HepG2 (cell line): ENCODE measurements around the gene RPS6KA3. TPM values are rescaled to one million over a fixed set of nuclear protein-coding genes. Genes with fewer than 3 reads are reported as not detected.

Source experiments
- ATAC-seq: fragments of 200-7000 bp; cut with Tn5 transposase; 3 replicates; pipeline ENCODE4 v1.9.1; 2020; ENCODE audit warnings: mild to moderate bottlenecking, moderate library complexity
- BruUV-seq: library from RNA; stranded (reverse); fragments of 400-500 nt; replicated peaks from 2 replicates; lab custom pipeline; 2021; lab: Mats Ljungman, UMichigan
- CTCF ChIA-PET: fragments of 300-600 bp; formaldehyde crosslinking; extraction: SDS; loops from one replicate; lab custom pipeline; 2021; ENCODE audit warnings: low total read pairs, inconsistent platforms, low intra/inter-chr PET ratio; lab: Yijun Ruan, JAX
- POLR2A ChIA-PET: fragments of 350-600 bp; sonication (Branson Sonifier 250); formaldehyde crosslinking; loops from one replicate; lab custom pipeline; 2020; ENCODE audit warnings: antibody characterized with exemption, inconsistent platforms; lab: Yijun Ruan, JAX
- DNase-seq: peaks from one replicate; pipeline ENCODE4 v3.0.0-alpha.2; 2015; ENCODE audit warnings: low spot score
- FAIRE-seq: peaks from 3 replicates; lab custom pipeline; 2011; peaks lifted over from hg19 to GRCh38; lab: Jason Lieb, UNC
- H2AFZ ChIP-seq: one replicate; pipeline ENCODE4 v1.6.1; 2011; ENCODE audit warnings: low read length, inconsistent platforms
- H3K27ac ChIP-seq: fragments of 300-600 bp; 3 replicates; pipeline ENCODE4 v1.8.0; 2011; ENCODE audit warnings: mixed run types, mild to moderate bottlenecking, mixed read lengths, low read length, inconsistent platforms; ENCODE audit not compliant: insufficient read depth; ENCODE audit errors: extremely low read length
- H3K27me3 ChIP-seq, 2 experiments: fragments of 200-600 bp in 1 of 2; 2 replicates in 1 of 2; 3 replicates in 1 of 2; pipeline versions ENCODE4 v1.6.0 to v1.8.0; 2011; ENCODE audit warnings: low read length in 2 of 2, mild to moderate bottlenecking in 2 of 2, moderate library complexity in 2 of 2, inconsistent platforms in 1 of 2; ENCODE audit not compliant: insufficient read depth in 2 of 2, control insufficient read depth in 1 of 2
- H3K36me3 ChIP-seq, 2 experiments: fragments of 200-600 bp in 1 of 2; replicated peaks in 1 of 2; 2 replicates in 1 of 2; 3 replicates in 1 of 2; pipeline versions ENCODE4 v1.5.1 to v1.8.0; 2011; ENCODE audit warnings: low read length in 2 of 2, inconsistent platforms in 1 of 2; ENCODE audit not compliant: insufficient read depth in 2 of 2, control insufficient read depth in 1 of 2
- H3K4me1 ChIP-seq: 2 replicates; pipeline ENCODE4 v1.5.1; 2012; ENCODE audit warnings: low read length, inconsistent platforms; ENCODE audit not compliant: insufficient read depth
- H3K4me2 ChIP-seq: 2 replicates; pipeline ENCODE4 v1.6.0; 2011; ENCODE audit warnings: low read depth, low read length, inconsistent platforms
- H3K4me3 ChIP-seq, 3 experiments: fragments of 200-600 bp in 1 of 3; sonication (generic), shearing (Covaris generic) in 1 of 3; replicated peaks in 1 of 3; 2 replicates each; pipeline ENCODE4 v1.5.1; 2011 to 2016; ENCODE audit warnings: low read length in 3 of 3, inconsistent platforms in 2 of 3, low read depth in 2 of 3, mild to moderate bottlenecking in 2 of 3, control low read depth in 1 of 3, mixed read lengths in 1 of 3; ENCODE audit not compliant: insufficient read depth in 1 of 3
- H3K79me2 ChIP-seq: one replicate; pipeline ENCODE4 v1.6.1; 2011; ENCODE audit warnings: low read length, inconsistent platforms; ENCODE audit not compliant: insufficient read depth
- H3K9ac ChIP-seq: 2 replicates; pipeline ENCODE4 v1.6.0; 2011; ENCODE audit warnings: mild to moderate bottlenecking, low read depth, low read length, inconsistent platforms; ENCODE audit not compliant: insufficient read depth
- H3K9me3 ChIP-seq: 2 replicates; pipeline ENCODE4 v1.5.1; 2012; ENCODE audit warnings: mild to moderate bottlenecking, low read length
- H4K20me1 ChIP-seq: 2 replicates; pipeline ENCODE4 v1.6.0; 2011; ENCODE audit warnings: inconsistent platforms, mild to moderate bottlenecking, low read length, moderate library complexity; ENCODE audit not compliant: insufficient read depth
- ATF4 ChIP-seq, 2 experiments: fragments of 450-650 bp in 1 of 2; sonication (generic) in 1 of 2; formaldehyde crosslinking; IDR thresholded peaks; 2 replicates each; pipeline versions ENCODE4 v1.5.0 to v1.8.0; 2020 to 2022; ENCODE audit warnings: mild to moderate bottlenecking in 1 of 2, missing genetic modification reagents in 1 of 2
- E2F5 ChIP-seq: sonication (generic); formaldehyde crosslinking; conservative IDR thresholded peaks from 2 replicates; pipeline ENCODE4 v1.4.0; 2020; ENCODE audit warnings: missing genetic modification reagents
- GABPB1 ChIP-seq: IDR thresholded peaks from 2 replicates; pipeline ENCODE4 v1.6.1; 2016; ENCODE audit warnings: mild to moderate bottlenecking, missing genetic modification reagents, moderate library complexity, missing compliant biosample characterization
- PHF5A ChIP-seq: IDR thresholded peaks from one replicate; pipeline ENCODE4 v1.6.1; 2018; ENCODE audit warnings: low read depth, missing genetic modification reagents; ENCODE audit not compliant: unreplicated experiment
- ZBTB7A ChIP-seq: sonication (generic); formaldehyde crosslinking; IDR thresholded peaks from 2 replicates; pipeline ENCODE4 v1.8.0; 2022; ENCODE audit warnings: mild to moderate bottlenecking, missing genetic modification reagents
- ZNF331 ChIP-seq: sonication (generic); formaldehyde crosslinking; IDR thresholded peaks from 2 replicates; pipeline ENCODE4 v1.4.0; 2020; ENCODE audit warnings: missing genetic modification reagents
- ZNF556 ChIP-seq: sonication (generic); formaldehyde crosslinking; IDR thresholded peaks from 2 replicates; pipeline ENCODE4 v1.4.0; 2020; ENCODE audit warnings: mild to moderate bottlenecking, missing genetic modification reagents, borderline replicate concordance
- WGBS: methylation state at CpG from one replicate; pipeline ENCODE4 v1.1.6; 2017; ENCODE audit warnings: low lambda C conversion rate; 5-methylcytosine and 5-hydroxymethylcytosine counted together
- in situ Hi-C: cut with HindIII; loops from 2 replicates; pipeline ENCODE4 v1.10.0; 2017; ENCODE audit warnings: low pct_unique_long_range_greater_than_20kb; ENCODE audit not compliant: extremely low pct_ligation_motif_present
- intact Hi-C: fragments of 100-400 bp; cut with micrococcal nuclease; formaldehyde crosslinking; loops from one replicate; pipeline ENCODE4 v1.10.0; 2022; ENCODE audit not compliant: unreplicated experiment
- polyA plus RNA-seq, 8 experiments: library from polyadenylated mRNA; depleted of rRNA in 3 of 8; stranded (reverse) in 7 of 8; unstranded in 1 of 8; fragments of >200 nt; fragmentation: Illumina TruSeq in 4 of 8; extraction: Trizol in 4 of 8; gene quantifications; 2 replicates each; pipeline versions ENCODE4 v1.2.1 to v1.2.3, GENCODE V29; 2011 to 2016; ENCODE audit warnings: low read depth in 4 of 8, missing spikeins in 1 of 8, mixed read lengths in 1 of 8; ENCODE audit not compliant: insufficient read depth in 1 of 8
- total RNA-seq, 5 experiments: library from RNA; depleted of rRNA; stranded (reverse); fragments of >200 nt; fragmentation: Illumina TruSeq; extraction: Trizol; gene quantifications; 2 replicates each; pipeline ENCODE4 v1.2.3, GENCODE V29; 2016; ENCODE audit warnings: low read depth in 1 of 5
- TF ChIP-seq, protein P1 (sequence below): sonication (generic); formaldehyde crosslinking; IDR thresholded peaks from 2 replicates; pipeline ENCODE4 v1.4.0; 2020; ENCODE audit warnings: mild to moderate bottlenecking, missing genetic modification reagents, borderline replicate concordance

The RPS6KA3 gene
- total and polyA plus RNA-seq, 2 of the 13 experiments (the other 11 are each of a cell fraction or from before 2014, with no cell fraction given): 314 to 357 TPM

- TF ChIP-seq ATF4 (CRISPR knock-in tag; IDR thresholded peaks at IDR 0.05): no peak
Observed at GRCh38 chrX:20135944-20136343, 130.8 kb downstream of the RPS6KA3 start (continued).

- Histone ChIP-seq H3K4me1 (peaks cover 18% of the 10 kb centered on the region), H2AFZ (no peak overlapping the region), H3K9me3 (no peaks in the 10 kb centered on the region), H4K20me1 (peaks cover 8% of the 10 kb centered on the region; the same call in 1 of the 2 replicates), H3K9ac (no peak overlapping the region), H3K79me2 (peaks cover 6% of the 10 kb centered on the region), H3K27me3 (no peaks in the 10 kb centered on the region), H3K4me3 (no peak overlapping the region), H3K4me2 (no peak overlapping the region), H3K27ac (no peak overlapping the region), H3K36me3 (peaks cover 0 to 21% of the 10 kb centered on the region in 2 experiments; a peak in 2 of 5 replicates)
- ChIA-PET CTCF (no interaction called here), POLR2A (no interaction called here)
- DNase-seq (no peak), FAIRE-seq (no peak), ATAC-seq (no peak)
- in situ Hi-C loops (no loop called here), intact Hi-C loops (no loop called here)
- 82% methylated on average over 1 of the region's 1 CpG for WGBS
- BruUV-seq: no TSS peak
- TF ChIP-seq GABPB1 (CRISPR knock-in tag): no peak
- TF ChIP-seq, protein P1, sequence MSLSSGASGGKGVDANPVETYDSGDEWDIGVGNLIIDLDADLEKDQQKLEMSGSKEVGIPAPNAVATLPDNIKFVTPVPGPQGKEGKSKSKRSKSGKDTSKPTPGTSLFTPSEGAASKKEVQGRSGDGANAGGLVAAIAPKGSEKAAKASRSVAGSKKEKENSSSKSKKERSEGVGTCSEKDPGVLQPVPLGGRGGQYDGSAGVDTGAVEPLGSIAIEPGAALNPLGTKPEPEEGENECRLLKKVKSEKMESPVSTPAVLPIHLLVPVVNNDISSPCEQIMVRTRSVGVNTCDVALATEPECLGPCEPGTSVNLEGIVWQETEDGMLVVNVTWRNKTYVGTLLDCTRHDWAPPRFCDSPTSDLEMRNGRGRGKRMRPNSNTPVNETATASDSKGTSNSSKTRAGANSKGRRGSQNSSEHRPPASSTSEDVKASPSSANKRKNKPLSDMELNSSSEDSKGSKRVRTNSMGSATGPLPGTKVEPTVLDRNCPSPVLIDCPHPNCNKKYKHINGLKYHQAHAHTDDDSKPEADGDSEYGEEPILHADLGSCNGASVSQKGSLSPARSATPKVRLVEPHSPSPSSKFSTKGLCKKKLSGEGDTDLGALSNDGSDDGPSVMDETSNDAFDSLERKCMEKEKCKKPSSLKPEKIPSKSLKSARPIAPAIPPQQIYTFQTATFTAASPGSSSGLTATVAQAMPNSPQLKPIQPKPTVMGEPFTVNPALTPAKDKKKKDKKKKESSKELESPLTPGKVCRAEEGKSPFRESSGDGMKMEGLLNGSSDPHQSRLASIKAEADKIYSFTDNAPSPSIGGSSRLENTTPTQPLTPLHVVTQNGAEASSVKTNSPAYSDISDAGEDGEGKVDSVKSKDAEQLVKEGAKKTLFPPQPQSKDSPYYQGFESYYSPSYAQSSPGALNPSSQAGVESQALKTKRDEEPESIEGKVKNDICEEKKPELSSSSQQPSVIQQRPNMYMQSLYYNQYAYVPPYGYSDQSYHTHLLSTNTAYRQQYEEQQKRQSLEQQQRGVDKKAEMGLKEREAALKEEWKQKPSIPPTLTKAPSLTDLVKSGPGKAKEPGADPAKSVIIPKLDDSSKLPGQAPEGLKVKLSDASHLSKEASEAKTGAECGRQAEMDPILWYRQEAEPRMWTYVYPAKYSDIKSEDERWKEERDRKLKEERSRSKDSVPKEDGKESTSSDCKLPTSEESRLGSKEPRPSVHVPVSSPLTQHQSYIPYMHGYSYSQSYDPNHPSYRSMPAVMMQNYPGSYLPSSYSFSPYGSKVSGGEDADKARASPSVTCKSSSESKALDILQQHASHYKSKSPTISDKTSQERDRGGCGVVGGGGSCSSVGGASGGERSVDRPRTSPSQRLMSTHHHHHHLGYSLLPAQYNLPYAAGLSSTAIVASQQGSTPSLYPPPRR (CRISPR knock-in tag): no peak
- no peak for TF ChIP-seq ZNF331
- no peak for TF ChIP-seq ZBTB7A (CRISPR knock-in tag)
- TF ChIP-seq ZNF556 (CRISPR knock-in tag): no peak
- TF ChIP-seq E2F5 (CRISPR knock-in tag): no peak
- no peak for TF ChIP-seq PHF5A
Observed at GRCh38 chrX:20132666-20133065, 134.0 kb downstream of the RPS6KA3 start.
